GM23248 (cell line): Measurements from ENCODE around the gene CMBL. TPM values are rescaled to one million over a fixed set of nuclear protein-coding genes. Genes with fewer than 3 reads are reported as not detected.
A peak's percentile ranks its signal among the peaks of the same experiment; 100 is the strongest.

Experiments
- DNase-seq: peaks from one replicate; pipeline ENCODE4 v3.0.0-alpha.2; 2015
- H2AFZ ChIP-seq: fragments of 200-600 bp; sonication (generic); 2 replicates; pipeline ENCODE4 v1.6.1; 2016; ENCODE audit warnings: antibody characterized with exemption
- H3F3A ChIP-seq: fragments of 200-600 bp; sonication (generic); 2 replicates; pipeline ENCODE4 v1.6.1; 2016; ENCODE audit warnings: mild to moderate bottlenecking, antibody characterized with exemption, mixed run types; ENCODE audit not compliant: insufficient read depth
- H3K27ac ChIP-seq: fragments of 200-600 bp; sonication (generic); 2 replicates; pipeline ENCODE4 v1.5.1; 2016; ENCODE audit warnings: mild to moderate bottlenecking
- H3K27me3 ChIP-seq: fragments of 200-600 bp; sonication (generic); replicated peaks from 2 replicates; pipeline ENCODE4 v1.6.1; 2016; ENCODE audit warnings: mild to moderate bottlenecking; ENCODE audit not compliant: insufficient read depth
- H3K36me3 ChIP-seq: fragments of 200-600 bp; sonication (generic); 2 replicates; pipeline ENCODE4 v1.6.1; 2016; ENCODE audit warnings: low read depth, mild to moderate bottlenecking
- H3K4me1 ChIP-seq: fragments of 200-600 bp; sonication (generic); 2 replicates; pipeline ENCODE4 v1.6.1; 2016; ENCODE audit warnings: mild to moderate bottlenecking; ENCODE audit not compliant: insufficient read depth
- H3K4me2 ChIP-seq: fragments of 200-600 bp; sonication (generic); one replicate; pipeline ENCODE4 v1.6.1; 2016; ENCODE audit warnings: mild to moderate bottlenecking; ENCODE audit not compliant: unreplicated experiment
- H3K4me3 ChIP-seq: fragments of 200-600 bp; sonication (generic); 2 replicates; pipeline ENCODE4 v1.5.1; 2016; ENCODE audit warnings: mild to moderate bottlenecking
- H3K79me2 ChIP-seq: fragments of 200-600 bp; sonication (generic); 2 replicates; pipeline ENCODE4 v1.6.1; 2016; ENCODE audit warnings: mild to moderate bottlenecking; ENCODE audit not compliant: insufficient read depth
- H3K9ac ChIP-seq: fragments of 200-600 bp; sonication (generic); 2 replicates; pipeline ENCODE4 v1.6.1; 2016; ENCODE audit warnings: mild to moderate bottlenecking
- H3K9me2 ChIP-seq: fragments of 200-600 bp; sonication (generic); 2 replicates; pipeline ENCODE4 v1.6.1; 2016; ENCODE audit warnings: mixed run types, mild to moderate bottlenecking, moderate library complexity; ENCODE audit not compliant: insufficient read depth
- H3K9me3 ChIP-seq: fragments of 200-600 bp; sonication (generic); one replicate; pipeline ENCODE4 v1.6.1; 2017; ENCODE audit warnings: low read depth
- H4K20me1 ChIP-seq: fragments of 200-600 bp; sonication (generic); 2 replicates; pipeline ENCODE4 v1.6.0; 2016; ENCODE audit not compliant: insufficient read depth
- EZH2 ChIP-seq: fragments of 200-600 bp; sonication (generic); IDR thresholded peaks from 2 replicates; pipeline ENCODE4 v1.6.1; 2018; ENCODE audit warnings: antibody characterized with exemption, mild to moderate bottlenecking; ENCODE audit not compliant: insufficient read depth, poor library complexity, severe bottlenecking
- EZH2phosphoT487 ChIP-seq: fragments of 200-600 bp; sonication (generic); IDR thresholded peaks from 2 replicates; pipeline ENCODE4 v1.6.1; 2018; ENCODE audit warnings: antibody characterized with exemption, moderate library complexity, mild to moderate bottlenecking, low read depth; ENCODE audit not compliant: insufficient read depth
- WGBS, 2 experiments: methylation state at CpG; one replicate each; pipeline ENCODE4 v1.1.6; 2015 to 2017; ENCODE audit warnings: low lambda C conversion rate in 2 of 2, low coverage in 1 of 2; ENCODE audit errors: missing lambda C conversion rate in 2 of 2; 5-methylcytosine and 5-hydroxymethylcytosine counted together
- in situ Hi-C: fragments of 300-500 bp; cut with MboI; formaldehyde crosslinking; loops from 2 replicates; pipeline ENCODE4 v1.15.0; 2020
- polyA plus RNA-seq: library from polyadenylated mRNA; unstranded; fragments of >200 nt; fragmentation: Nextera tagmentation; extraction: Ambion mirVana; gene quantifications from 2 replicates; pipeline ENCODE4 v1.2.1, GENCODE V29; 2016
- total RNA-seq: library from RNA; depleted of rRNA; stranded (reverse); fragments of >200 nt; shearing (Covaris generic); gene quantifications from 2 replicates; pipeline ENCODE4 v1.2.3, GENCODE V29; 2014; rRNA removed

The CMBL gene
- total RNA-seq: 4.0 and 4.2 TPM in 2 replicates
- 14.6 and 16.0 TPM in 2 replicates for polyA plus RNA-seq

DNA sequence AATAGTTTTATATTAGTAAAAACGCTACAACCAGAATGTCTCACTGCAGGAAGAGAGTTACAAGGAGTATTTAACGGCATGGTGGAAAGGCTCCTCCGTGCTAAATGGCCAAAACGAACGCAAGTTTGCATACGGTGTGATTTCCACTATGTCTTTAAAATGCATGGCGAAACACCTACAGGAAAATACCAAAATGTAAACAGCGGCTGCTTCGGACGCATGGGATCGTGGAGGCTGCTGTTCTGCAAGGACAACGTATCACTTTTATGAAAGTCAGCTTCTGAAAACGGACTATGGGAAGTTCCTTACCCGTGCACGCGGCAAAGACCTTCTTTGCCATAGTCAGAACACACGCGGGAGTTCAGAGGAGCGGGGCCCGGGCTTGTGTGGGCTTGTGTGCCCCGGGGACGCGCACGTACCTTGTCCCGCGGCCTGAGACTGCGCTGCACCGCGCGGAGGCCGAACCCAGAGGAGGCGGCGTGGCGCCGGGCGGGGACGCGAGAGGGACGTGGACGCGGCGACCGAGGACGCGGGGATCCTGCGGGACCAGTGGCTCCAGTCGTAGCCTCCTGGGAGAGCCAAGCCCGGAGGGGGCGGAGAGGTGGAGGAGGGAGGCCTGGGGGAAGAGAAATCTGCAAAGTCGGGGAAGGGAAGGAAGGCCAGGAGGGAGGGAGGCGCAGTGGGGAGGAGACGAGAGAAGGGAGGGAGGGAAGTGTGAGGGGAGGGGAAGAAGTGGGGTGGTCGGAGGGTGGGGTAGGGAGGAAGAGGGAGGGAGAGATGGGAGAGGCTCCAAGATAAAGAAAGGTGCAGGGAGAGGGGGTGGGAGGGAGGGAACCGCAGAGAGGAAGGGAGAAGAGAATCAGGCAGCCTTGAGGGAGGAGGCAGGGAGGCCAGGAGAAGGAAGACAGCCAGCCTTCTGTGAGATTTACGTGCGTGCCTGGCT, at the start of gene CMBL:
Gene CMBL (minus strand): TSS at position 697 of the 943 bp plus-strand sequence. CDS start 17,140 bp downstream, outside the sequence.
- Histone ChIP-seq H3K4me2 (peak within 1 kb of the TSS; percentile 89), H4K20me1 (no peaks in the 10 kb centered on the region), H3K79me2 (peaks cover 8% of the 10 kb centered on the region; the same call in 1 of the 2 replicates), H3F3A (peaks cover 16% of the 10 kb centered on the region; the same call in 1 of the 2 replicates), H3K4me1 (peaks cover 22% of the 10 kb centered on the region), H3K36me3 (no peaks in the 10 kb centered on the region), H3K27me3 (no peaks in the 10 kb centered on the region), H3K9me2 (no peaks in the 10 kb centered on the region), H3K9ac (peak within 1 kb of the TSS; percentile 86), H3K27ac (peak within 1 kb of the TSS; percentile 60), H3K4me3 (peak within 1 kb of the TSS; percentile 89), H3K9me3 (no peaks in the 10 kb centered on the region), H2AFZ (peak within 1 kb of the TSS; percentile 91)
- WGBS, 2 experiments: 2% methylated on average over 52 to 56 of the region's 56 CpGs
- DNase-seq: peak; percentile 83
- no peak for TF ChIP-seq EZH2
- no peak for TF ChIP-seq EZH2phosphoT487
- in situ Hi-C loops: no loop called here

DNA sequence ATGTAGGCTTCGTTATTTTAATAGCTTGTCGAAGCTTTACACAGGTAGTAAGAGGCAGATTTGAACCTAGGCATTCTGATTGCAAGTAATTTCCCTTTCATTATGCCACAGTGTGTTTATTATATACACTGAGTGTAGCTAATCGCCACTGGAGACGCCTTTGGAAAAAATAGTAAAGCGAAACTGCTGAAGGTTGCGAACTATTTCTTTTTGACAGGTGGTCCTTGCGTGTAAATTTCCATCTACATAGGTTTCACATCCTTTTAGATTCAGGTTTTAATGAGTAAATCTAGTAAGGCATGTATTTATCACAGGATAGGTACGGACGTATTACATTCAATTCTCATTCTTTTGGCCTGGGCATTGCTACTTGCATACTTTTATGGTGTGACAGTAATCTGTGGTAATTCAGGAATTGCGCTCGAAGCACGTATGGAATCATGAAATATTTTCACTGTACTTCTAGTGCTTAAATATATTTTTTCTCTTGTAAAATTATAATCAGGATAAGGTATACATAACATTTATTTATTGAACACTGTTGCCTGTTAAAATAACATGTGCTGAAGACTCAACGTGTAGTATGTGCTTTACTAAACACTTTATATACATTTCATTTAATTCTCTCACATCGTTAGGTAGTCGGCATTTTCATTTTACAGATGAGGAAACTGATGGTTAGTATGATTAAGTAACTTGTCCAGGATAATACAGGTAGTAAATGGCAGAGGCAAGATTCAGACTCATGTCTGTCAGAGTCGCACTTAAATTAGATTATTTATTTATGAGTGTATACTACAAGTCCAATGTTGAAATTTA, 47.6 kb upstream of the CMBL start:
- Histone ChIP-seq H3K36me3 (no peaks in the 10 kb centered on the region), H3K9me3 (no peaks in the 10 kb centered on the region), H4K20me1 (peaks cover 14% of the 10 kb centered on the region; the same call in 1 of the 2 replicates), H2AFZ (no peak overlapping the region), H3K4me2 (peak overlapping the region; percentile 89), H3F3A (peaks cover 39% of the 10 kb centered on the region), H3K27ac (peak overlapping the region; percentile 93), H3K27me3 (no peaks in the 10 kb centered on the region), H3K4me1 (peaks cover 32% of the 10 kb centered on the region), H3K9me2 (no peaks in the 10 kb centered on the region), H3K79me2 (peaks cover 69% of the 10 kb centered on the region), H3K9ac (peak overlapping the region; percentile 97), H3K4me3 (peak overlapping the region; percentile 96)
- TF ChIP-seq EZH2: no peak
- TF ChIP-seq EZH2phosphoT487: no peak
- DNase-seq: peak; percentile 79
- in situ Hi-C loops: no loop called here
- 15 to 19% methylated on average over 16 of the region's 16 CpGs for WGBS, 2 experiments

DNA sequence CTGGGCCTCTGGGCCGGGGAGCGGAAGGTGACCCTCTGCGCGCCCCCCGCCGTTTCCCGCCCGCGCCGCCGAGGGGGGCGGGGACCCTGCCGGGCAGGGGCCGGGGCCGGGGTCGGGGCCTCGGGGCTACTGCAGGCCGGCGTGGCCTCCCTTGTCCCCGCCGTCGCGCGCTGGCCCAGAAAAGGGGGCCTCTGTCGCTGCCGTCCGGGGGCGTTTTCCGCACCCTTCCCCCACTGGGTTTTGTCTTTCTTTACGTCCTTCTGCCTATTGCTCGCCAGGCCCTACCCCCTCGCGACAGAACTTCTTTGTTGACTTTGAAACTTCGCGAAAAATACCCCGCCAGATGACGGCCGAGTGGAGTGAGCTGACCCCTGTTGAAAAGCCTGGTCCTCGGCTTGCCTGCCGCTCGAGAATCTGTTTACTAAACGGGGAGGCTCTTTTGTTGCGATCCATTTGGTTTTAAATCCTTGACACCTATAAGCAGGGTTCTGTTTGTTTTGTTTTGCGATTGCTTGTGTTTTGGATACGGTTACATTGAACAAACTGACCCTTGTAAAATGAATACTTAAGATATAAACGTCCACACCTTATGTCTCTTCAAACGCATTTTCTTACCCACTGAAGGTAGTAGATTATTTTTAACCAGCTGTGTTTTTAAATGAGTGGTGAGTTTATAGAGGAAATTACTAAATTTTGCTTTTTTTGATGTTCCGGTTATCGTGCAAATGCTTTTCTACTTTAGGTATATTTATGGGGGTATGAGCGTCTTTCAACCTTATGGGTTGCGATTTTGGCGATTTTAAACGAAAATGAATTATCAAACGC, 46.6 kb upstream of the CMBL start:
- H3K4me2 ChIP-seq: peak overlapping the region; percentile 89
- H3K36me3 ChIP-seq: no peaks in the 10 kb centered on the region
- H3K9me3 ChIP-seq: no peaks in the 10 kb centered on the region
- H2AFZ ChIP-seq: peak overlapping the region; percentile 90
- no peaks in the 10 kb centered on the region for H3K9me2 ChIP-seq
- H3K79me2 ChIP-seq: peaks cover 58% of the 10 kb centered on the region
- H3F3A ChIP-seq: peaks cover 39% of the 10 kb centered on the region
- peaks cover 14% of the 10 kb centered on the region; the same call in 1 of the 2 replicates for H4K20me1 ChIP-seq
- H3K27me3 ChIP-seq: no peaks in the 10 kb centered on the region
- no peak for TF ChIP-seq EZH2
- no peak for TF ChIP-seq EZH2phosphoT487
- peak overlapping the region; percentile 97 for H3K9ac ChIP-seq
- in situ Hi-C loops: no loop called here
- peak overlapping the region; percentile 93 for H3K27ac ChIP-seq
- H3K4me3 ChIP-seq: peak overlapping the region; percentile 96
- peaks cover 32% of the 10 kb centered on the region for H3K4me1 ChIP-seq
- DNase-seq: peak; percentile 69
- 1% methylated on average over 34 to 35 of the region's 54 CpGs for WGBS, 2 experiments
